GM18526 (cell line): ENCODE measurements around the gene WDR6.

Experiments
- POLR2A ChIP-seq: IDR thresholded peaks from 3 replicates; pipeline ENCODE4 v1.6.1; 2011; ENCODE audit not compliant: insufficient read length; ENCODE audit errors: extremely low read depth

WDR6 gene, protein sequence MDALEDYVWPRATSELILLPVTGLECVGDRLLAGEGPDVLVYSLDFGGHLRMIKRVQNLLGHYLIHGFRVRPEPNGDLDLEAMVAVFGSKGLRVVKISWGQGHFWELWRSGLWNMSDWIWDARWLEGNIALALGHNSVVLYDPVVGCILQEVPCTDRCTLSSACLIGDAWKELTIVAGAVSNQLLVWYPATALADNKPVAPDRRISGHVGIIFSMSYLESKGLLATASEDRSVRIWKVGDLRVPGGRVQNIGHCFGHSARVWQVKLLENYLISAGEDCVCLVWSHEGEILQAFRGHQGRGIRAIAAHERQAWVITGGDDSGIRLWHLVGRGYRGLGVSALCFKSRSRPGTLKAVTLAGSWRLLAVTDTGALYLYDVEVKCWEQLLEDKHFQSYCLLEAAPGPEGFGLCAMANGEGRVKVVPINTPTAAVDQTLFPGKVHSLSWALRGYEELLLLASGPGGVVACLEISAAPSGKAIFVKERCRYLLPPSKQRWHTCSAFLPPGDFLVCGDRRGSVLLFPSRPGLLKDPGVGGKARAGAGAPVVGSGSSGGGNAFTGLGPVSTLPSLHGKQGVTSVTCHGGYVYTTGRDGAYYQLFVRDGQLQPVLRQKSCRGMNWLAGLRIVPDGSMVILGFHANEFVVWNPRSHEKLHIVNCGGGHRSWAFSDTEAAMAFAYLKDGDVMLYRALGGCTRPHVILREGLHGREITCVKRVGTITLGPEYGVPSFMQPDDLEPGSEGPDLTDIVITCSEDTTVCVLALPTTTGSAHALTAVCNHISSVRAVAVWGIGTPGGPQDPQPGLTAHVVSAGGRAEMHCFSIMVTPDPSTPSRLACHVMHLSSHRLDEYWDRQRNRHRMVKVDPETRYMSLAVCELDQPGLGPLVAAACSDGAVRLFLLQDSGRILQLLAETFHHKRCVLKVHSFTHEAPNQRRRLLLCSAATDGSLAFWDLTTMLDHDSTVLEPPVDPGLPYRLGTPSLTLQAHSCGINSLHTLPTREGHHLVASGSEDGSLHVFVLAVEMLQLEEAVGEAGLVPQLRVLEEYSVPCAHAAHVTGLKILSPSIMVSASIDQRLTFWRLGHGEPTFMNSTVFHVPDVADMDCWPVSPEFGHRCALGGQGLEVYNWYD

GRCh38 chr3:49007068-49007770 lies at the start of gene WDR6:
Gene WDR6, plus strand, starts transcription at chr3:49007391. Its CDS starts 41 bp downstream, at chr3:49007432.
- TF ChIP-seq POLR2A = peak; percentile 93

DNA sequence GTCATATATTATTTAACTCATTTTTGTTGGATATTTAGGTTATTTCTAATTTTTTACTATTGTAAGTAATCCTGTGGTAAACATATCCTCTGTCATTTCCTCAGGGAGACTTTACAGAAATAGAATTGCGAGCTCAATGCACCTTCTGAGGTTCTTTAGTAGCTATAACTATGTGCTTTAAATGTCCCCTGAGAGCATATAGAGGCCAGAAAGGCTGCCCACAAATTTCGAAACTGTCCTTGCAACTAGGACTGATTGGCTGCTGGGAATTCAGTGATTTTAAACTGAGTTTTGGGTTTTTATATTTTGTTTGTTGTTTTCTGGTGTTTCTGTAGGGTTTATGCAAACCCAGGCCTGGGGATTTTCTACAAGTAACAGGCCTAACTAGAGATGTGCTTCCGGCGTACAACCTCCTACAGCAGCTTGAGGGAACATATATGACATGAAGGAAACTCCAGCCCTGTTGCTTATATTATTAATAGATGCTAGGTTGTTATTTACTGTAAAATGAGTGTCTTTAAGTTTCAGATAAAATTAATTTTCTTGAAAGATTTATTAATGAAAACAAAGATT lies 46.3 kb upstream of the WDR6 start:
- no peak for TF ChIP-seq POLR2A

- TF ChIP-seq POLR2A = no peak
These were observed 44.9 kb upstream of the WDR6 start for GRCh38 chr3:48962340-48962739.

DNA sequence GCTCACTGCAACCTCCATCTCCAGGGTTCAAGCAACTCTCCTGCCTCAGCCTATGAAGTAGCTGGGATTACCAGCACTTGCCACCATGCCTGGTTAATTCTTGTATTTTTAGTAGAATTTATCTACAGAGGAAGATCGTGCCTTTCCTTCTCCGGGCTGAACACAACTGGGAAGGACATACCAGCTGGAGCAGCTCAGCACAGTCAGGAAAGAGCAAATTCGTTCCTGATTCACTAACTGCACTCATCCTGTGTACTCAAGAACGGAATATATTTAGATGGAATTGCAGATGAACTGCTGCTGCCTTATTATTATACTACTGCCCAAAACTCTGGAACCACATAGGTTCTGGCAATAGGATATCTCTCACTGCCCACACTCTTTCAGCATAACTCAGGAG lies 44.3 kb upstream of the WDR6 start:
- no peak for TF ChIP-seq POLR2A

- no peak for TF ChIP-seq POLR2A
These were observed 43.6 kb upstream of the WDR6 start for GRCh38 chr3:48963591-48963990.

- no peak for TF ChIP-seq POLR2A
These were observed 40.8 kb upstream of the WDR6 start for GRCh38 chr3:48966367-48966766.

DNA sequence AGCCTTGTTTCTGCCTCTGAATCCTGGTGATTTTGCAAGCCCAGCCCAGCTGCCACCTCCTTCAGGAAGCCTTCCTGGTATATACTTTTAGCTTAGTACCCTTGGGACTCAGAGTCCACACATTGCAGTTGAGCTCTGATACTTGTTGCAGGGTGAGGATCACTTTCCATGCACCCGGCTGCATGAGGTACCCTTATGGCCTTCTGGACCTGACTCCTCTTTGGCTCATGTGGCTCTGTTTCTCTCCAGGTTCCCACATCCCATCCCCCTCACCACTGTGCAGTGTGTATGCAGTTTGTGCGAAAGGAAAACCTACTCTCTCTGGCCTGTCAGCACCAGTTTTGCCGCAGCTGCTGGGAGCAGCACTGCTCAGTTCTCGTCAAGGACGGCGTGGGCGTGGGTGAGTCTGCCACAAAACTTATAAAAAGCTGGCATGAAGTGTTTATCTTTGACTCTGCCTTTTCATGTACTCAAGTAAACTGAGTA lies 40.3 kb upstream of the WDR6 start:
- TF ChIP-seq POLR2A = no peak

- TF ChIP-seq POLR2A = no peak
These were observed 36.6 kb upstream of the WDR6 start for GRCh38 chr3:48970586-48970985.

DNA sequence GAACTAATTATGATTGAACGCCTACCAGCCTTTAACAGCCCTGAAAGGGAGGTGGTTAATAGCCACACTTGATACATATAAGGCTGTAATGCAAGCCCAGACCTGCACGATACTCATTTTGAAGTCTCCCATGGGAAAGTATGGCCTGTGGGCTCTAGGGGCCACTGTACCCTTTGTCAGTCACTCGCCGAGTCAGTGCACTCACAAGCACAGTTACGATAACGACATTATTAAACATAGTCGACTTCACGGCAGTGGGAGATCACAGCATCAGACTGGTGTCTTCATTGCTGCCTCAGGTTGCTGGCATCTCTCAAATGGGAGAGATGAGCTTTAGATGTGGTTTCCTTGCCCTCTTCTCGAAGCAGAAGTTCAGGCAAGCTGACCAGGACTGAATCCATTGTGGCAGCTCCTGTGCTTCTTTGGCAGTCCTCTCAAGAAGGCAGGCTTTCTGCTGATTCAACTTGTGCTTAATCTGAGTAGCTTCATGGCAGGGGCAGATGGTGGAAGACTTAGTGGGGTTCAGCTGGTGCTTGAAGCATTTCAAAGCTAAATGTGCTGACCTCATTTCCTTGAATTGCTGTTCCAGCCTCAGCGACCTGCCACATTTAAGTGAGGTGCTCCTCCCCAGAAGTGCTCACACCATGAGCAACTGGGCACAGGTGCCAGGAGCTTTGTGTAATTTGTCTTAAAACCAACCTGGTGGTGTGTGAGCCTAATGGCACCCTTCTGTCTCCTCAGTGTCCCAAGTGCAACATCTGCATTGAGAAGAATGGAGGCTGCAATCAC lies 32.9 kb upstream of the WDR6 start:
- TF ChIP-seq POLR2A = no peak

GRCh38 chr3:48979451-48979850 lies 27.7 kb upstream of the WDR6 start:
- no peak for TF ChIP-seq POLR2A

DNA sequence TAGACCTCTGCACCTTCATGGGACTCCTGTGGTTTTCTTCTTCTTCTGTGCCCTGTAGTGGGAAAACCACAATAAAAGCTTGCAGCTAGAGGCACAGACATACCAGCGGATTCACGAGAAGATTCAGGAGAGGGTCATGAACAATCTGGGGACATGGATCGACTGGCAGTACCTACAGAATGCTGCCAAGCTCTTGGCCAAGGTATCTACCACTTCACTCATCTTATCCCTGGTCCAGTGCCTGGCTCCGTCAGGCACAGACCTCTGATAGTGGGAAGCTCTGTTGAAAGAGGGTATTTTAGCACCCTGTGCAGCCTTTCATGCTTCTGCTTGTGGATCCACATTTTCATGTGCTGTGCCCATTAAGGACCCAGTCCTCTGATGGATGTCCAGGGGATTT lies 26.9 kb upstream of the WDR6 start:
- no peak for TF ChIP-seq POLR2A

GRCh38 chr3:48982016-48982415 lies 25.2 kb upstream of the WDR6 start:
- no peak for TF ChIP-seq POLR2A

- TF ChIP-seq POLR2A = no peak
These were observed 24.5 kb upstream of the WDR6 start for GRCh38 chr3:48982686-48983085.

DNA sequence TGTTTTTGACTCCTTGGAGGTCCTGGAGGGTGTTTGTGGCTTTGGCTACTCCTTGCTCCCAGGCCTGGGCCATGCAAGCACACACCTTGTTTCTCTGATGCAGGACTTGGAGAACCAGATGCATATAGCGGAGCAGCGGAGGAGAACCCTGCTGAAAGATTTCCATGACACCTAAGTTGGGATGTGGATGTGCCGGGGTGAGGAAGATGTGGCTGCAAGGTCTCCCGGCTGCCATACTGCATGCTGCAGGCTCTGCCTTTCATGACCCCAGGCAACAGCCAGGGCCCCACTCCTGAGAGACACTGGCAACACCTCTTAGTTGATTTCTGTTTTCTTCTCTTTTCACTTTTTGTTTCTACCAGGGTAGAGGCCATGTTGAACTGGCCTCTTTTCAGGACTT lies 24.1 kb upstream of the WDR6 start:
- no peak for TF ChIP-seq POLR2A

GRCh38 chr3:48984663-48985062 lies 22.5 kb upstream of the WDR6 start:
- TF ChIP-seq POLR2A = no peak
